ENCODE measurements around the gene C15orf61. TPM values are rescaled to one million over a fixed set of nuclear protein-coding genes. Genes with fewer than 3 reads are reported as not detected.
A peak's percentile ranks its signal among the peaks of the same experiment; 100 is the strongest.

The C15orf61 gene
- total and polyA plus RNA-seq, 3 experiments from 2014 or later: 5.1 to 10.5 (median 5.7) TPM

DNA sequence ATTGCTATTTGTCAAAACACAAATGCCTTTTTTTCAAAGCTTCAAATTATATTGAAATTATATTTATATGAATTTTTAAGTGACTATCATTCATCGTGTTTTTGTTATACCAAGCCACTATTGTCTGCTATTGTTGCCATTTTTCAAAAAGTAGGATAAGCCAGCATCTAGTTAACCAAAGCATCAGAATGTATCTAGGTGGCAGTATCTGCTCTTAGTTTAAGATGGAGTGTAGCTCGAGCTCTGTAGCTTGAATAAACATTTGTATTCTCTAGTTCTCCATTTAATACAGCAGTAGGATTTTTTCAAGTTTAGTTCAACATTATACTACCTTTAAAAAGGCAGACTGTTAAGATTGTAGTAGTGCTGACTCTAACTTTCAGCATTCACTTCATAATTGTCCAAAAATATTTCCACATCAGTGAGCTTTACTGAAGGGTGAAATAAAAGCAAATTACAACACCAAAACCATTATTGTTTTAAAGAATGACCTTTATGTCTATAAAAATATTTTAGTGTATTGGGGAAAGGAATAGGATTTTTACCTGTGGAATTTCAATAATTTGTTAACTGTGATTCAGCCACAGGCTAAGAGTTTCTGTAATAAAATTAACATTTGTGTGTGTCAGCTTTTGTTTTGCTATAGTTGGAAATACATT is 19.6 kb upstream of the C15orf61 start:
- Histone ChIP-seq H3K4me1 (ENCODE audit: insufficient read depth, low read length) (no peaks in the 10 kb centered on the region), H3K27ac (ENCODE audit: low read depth, low read length) (no peak overlapping the region), H3K4me3 (ENCODE audit: low read length) (no peak overlapping the region), H3K9me3 (ENCODE audit: low read length) (no peaks in the 10 kb centered on the region), H3K36me3 (ENCODE audit: insufficient read depth, low read length) (no peaks in the 10 kb centered on the region), H3K27me3 (ENCODE audit: insufficient read depth, low read length, poor library complexity, severe bottlenecking) (no peaks in the 10 kb centered on the region)
- H3K4me3 Mint-ChIP-seq: no peak overlapping the region
- no peak overlapping the region for H3K27ac Mint-ChIP-seq
- peaks cover 0 to 6% (median 4%) of the 10 kb centered on the region in 3 donors for H3K36me3 Mint-ChIP-seq
- CTCF ChIA-PET: interaction anchor here (0.8 to 0.9 kb wide), 2 partner anchors 44 to 335 kb away, joined by 3 to 4 read pairs; no protein-coding TSS in a partner anchor
- H3K4me1 Mint-ChIP-seq: peaks cover 0 to 1% (median 0%) of the 10 kb centered on the region in 3 donors
- no peak for DNase-seq
- H3K9me3 Mint-ChIP-seq: no peaks in the 10 kb centered on the region
- POLR2A ChIA-PET: no interaction called here
- no peaks in the 10 kb centered on the region for H3K27me3 Mint-ChIP-seq

GRCh38 chr15:67501836-67502461 is 19.0 kb upstream of the C15orf61 start:
- peaks cover 0 to 1% (median 0%) of the 10 kb centered on the region in 3 donors for H3K4me1 Mint-ChIP-seq
- H3K27me3 Mint-ChIP-seq: no peaks in the 10 kb centered on the region
- Histone ChIP-seq H3K4me3 (ENCODE audit: low read length) (no peak overlapping the region), H3K27ac (ENCODE audit: low read depth, low read length) (no peak overlapping the region), H3K9me3 (ENCODE audit: low read length) (no peaks in the 10 kb centered on the region), H3K4me1 (ENCODE audit: insufficient read depth, low read length) (no peaks in the 10 kb centered on the region), H3K27me3 (ENCODE audit: insufficient read depth, low read length, poor library complexity, severe bottlenecking) (no peaks in the 10 kb centered on the region), H3K36me3 (ENCODE audit: insufficient read depth, low read length) (no peaks in the 10 kb centered on the region)
- H3K27ac Mint-ChIP-seq: no peak overlapping the region
- DNase-seq: no peak
- peaks cover 0 to 6% (median 4%) of the 10 kb centered on the region in 3 donors for H3K36me3 Mint-ChIP-seq
- H3K9me3 Mint-ChIP-seq: no peaks in the 10 kb centered on the region
- ChIA-PET POLR2A (no interaction called here), CTCF (interaction anchor here (0.7 to 0.8 kb wide), 2 partner anchors 9 to 43 kb away, joined by 3 read pairs; no protein-coding TSS in a partner anchor)
- H3K4me3 Mint-ChIP-seq: no peak overlapping the region

DNA sequence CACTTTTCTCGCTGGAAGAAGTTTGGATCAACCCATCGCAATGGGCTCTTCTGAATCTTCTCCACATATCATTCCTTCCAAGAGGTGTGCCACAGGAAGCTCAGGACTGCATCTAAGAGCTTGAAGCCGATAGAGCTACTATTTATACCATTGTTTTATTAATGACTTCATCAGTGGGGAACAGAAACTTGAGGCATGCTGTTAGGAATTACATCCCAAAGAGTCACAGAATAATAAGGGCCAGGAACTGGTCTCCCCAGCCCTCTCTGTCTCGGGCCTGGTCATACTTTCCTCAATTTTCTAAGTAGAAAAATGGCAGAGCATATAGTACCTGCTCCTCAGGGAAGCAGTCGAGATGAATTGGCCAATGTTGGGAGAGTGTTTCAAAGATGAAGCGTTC is 16.9 kb upstream of the C15orf61 start:
- Mint-ChIP-seq H3K4me3 (no peak overlapping the region), H3K9me3 (no peaks in the 10 kb centered on the region)
- POLR2A ChIA-PET: no interaction called here

DNA sequence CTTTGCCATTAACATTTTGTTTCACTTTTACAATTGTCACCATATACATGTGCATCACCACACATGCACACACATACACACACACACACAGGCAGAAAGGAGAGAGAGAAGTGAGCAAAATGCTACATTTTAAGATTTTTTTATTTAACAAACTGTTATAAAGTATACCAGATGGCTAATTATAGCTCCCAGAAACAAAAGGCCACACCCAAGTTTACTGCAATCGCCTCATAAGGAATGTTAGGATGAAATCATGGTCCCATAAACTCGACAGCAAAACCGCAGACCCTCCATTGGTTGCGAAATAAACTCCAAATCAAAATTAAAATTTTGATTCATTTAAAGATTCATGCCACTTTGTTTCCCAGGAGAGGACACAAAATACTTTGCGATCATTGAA is 16.1 kb upstream of the C15orf61 start:
- no peaks in the 10 kb centered on the region for H3K27me3 Mint-ChIP-seq
- Histone ChIP-seq H3K4me3 (ENCODE audit: low read length) (no peak overlapping the region), H3K27ac (ENCODE audit: low read depth, low read length) (no peak overlapping the region), H3K36me3 (ENCODE audit: insufficient read depth, low read length) (no peaks in the 10 kb centered on the region), H3K27me3 (ENCODE audit: insufficient read depth, low read length, poor library complexity, severe bottlenecking) (no peaks in the 10 kb centered on the region), H3K9me3 (ENCODE audit: low read length) (no peaks in the 10 kb centered on the region), H3K4me1 (ENCODE audit: insufficient read depth, low read length) (no peaks in the 10 kb centered on the region)
- CTCF ChIA-PET: interaction anchor here (1.9 kb wide), 1 partner anchor 331 kb away, joined by 4 read pairs; no protein-coding TSS in a partner anchor
- no peak overlapping the region for H3K4me3 Mint-ChIP-seq
- H3K9me3 Mint-ChIP-seq: no peaks in the 10 kb centered on the region
- H3K36me3 Mint-ChIP-seq: peaks cover 0 to 10% (median 8%) of the 10 kb centered on the region in 3 donors
- POLR2A ChIA-PET: no interaction called here
- no peak for DNase-seq
- peaks cover 0 to 1% (median 0%) of the 10 kb centered on the region in 3 donors for H3K4me1 Mint-ChIP-seq
- peak overlapping the region in 1 of 8 donors; percentile 40 for H3K27ac Mint-ChIP-seq

More for the DNA sequence above, 16.9 kb upstream of the C15orf61 start:
- Histone ChIP-seq H3K36me3 (ENCODE audit: insufficient read depth, low read length) (no peaks in the 10 kb centered on the region), H3K27me3 (ENCODE audit: insufficient read depth, low read length, poor library complexity, severe bottlenecking) (no peaks in the 10 kb centered on the region), H3K27ac (ENCODE audit: low read depth, low read length) (no peak overlapping the region), H3K9me3 (ENCODE audit: low read length) (no peaks in the 10 kb centered on the region), H3K4me3 (ENCODE audit: low read length) (no peak overlapping the region), H3K4me1 (ENCODE audit: insufficient read depth, low read length) (no peaks in the 10 kb centered on the region)
- H3K27me3 Mint-ChIP-seq: no peaks in the 10 kb centered on the region
- CTCF ChIA-PET: interaction anchor here (1.0 to 1.9 kb wide), 2 partner anchors 8 to 332 kb away, joined by 3 to 4 read pairs; no protein-coding TSS in a partner anchor
- peaks cover 0 to 1% (median 0%) of the 10 kb centered on the region in 3 donors for H3K4me1 Mint-ChIP-seq
- no peak for DNase-seq
- H3K36me3 Mint-ChIP-seq: peaks cover 0 to 10% (median 7%) of the 10 kb centered on the region in 3 donors
- H3K27ac Mint-ChIP-seq: no peak overlapping the region

GRCh38 chr15:67505675-67506572 is 15.0 kb upstream of the C15orf61 start:
- no peaks in the 10 kb centered on the region for H3K36me3 ChIP-seq (ENCODE audit: insufficient read depth, low read length)
- no peaks in the 10 kb centered on the region for H3K27me3 ChIP-seq (ENCODE audit: insufficient read depth, low read length, poor library complexity, severe bottlenecking)
- no peak for DNase-seq
- no peaks in the 10 kb centered on the region for H3K27me3 Mint-ChIP-seq
- H3K4me1 Mint-ChIP-seq: peaks cover 0 to 1% (median 0%) of the 10 kb centered on the region in 3 donors
- H3K9me3 Mint-ChIP-seq: no peaks in the 10 kb centered on the region
- no peaks in the 10 kb centered on the region for H3K9me3 ChIP-seq (ENCODE audit: low read length)
- no peak overlapping the region for H3K27ac ChIP-seq (ENCODE audit: low read depth, low read length)
- no peaks in the 10 kb centered on the region for H3K4me1 ChIP-seq (ENCODE audit: insufficient read depth, low read length)
- H3K4me3 Mint-ChIP-seq: no peak overlapping the region
- ChIA-PET CTCF (no interaction called here), POLR2A (no interaction called here)
- no peak overlapping the region for H3K4me3 ChIP-seq (ENCODE audit: low read length)
- H3K27ac Mint-ChIP-seq: peak overlapping the region in 2 of 8 donors; percentile 5 to 68
- peaks cover 0 to 15% (median 9%) of the 10 kb centered on the region in 3 donors for H3K36me3 Mint-ChIP-seq

GRCh38 chr15:67506775-67507747 is 13.9 kb upstream of the C15orf61 start:
- Mint-ChIP-seq H3K9me3 (no peaks in the 10 kb centered on the region), H3K27me3 (no peaks in the 10 kb centered on the region), H3K4me3 (no peak overlapping the region), H3K27ac (no peak overlapping the region), H3K4me1 (peaks cover 0 to 1% (median 0%) of the 10 kb centered on the region in 3 donors), H3K36me3 (peaks cover 3 to 20% (median 14%) of the 10 kb centered on the region in 3 donors)
- H3K9me3 ChIP-seq (ENCODE audit: low read length): no peaks in the 10 kb centered on the region
- H3K36me3 ChIP-seq (ENCODE audit: insufficient read depth, low read length): no peaks in the 10 kb centered on the region
- ChIA-PET CTCF (interaction anchor here (0.7 to 1.3 kb wide), 2 partner anchors 9 to 211 kb away, joined by 3 read pairs; no protein-coding TSS in a partner anchor), POLR2A (no interaction called here)
- H3K4me3 ChIP-seq (ENCODE audit: low read length): no peak overlapping the region
- no peak overlapping the region for H3K27ac ChIP-seq (ENCODE audit: low read depth, low read length)
- no peak for DNase-seq
- H3K4me1 ChIP-seq (ENCODE audit: insufficient read depth, low read length): no peaks in the 10 kb centered on the region
- no peaks in the 10 kb centered on the region for H3K27me3 ChIP-seq (ENCODE audit: insufficient read depth, low read length, poor library complexity, severe bottlenecking)

GRCh38 chr15:67508407-67508806 is 12.5 kb upstream of the C15orf61 start:
- Histone ChIP-seq H3K4me3 (ENCODE audit: low read length) (no peak overlapping the region), H3K27ac (ENCODE audit: low read depth, low read length) (no peak overlapping the region), H3K9me3 (ENCODE audit: low read length) (no peaks in the 10 kb centered on the region), H3K36me3 (ENCODE audit: insufficient read depth, low read length) (no peaks in the 10 kb centered on the region), H3K27me3 (ENCODE audit: insufficient read depth, low read length, poor library complexity, severe bottlenecking) (no peaks in the 10 kb centered on the region), H3K4me1 (ENCODE audit: insufficient read depth, low read length) (no peaks in the 10 kb centered on the region)
- H3K27ac Mint-ChIP-seq: no peak overlapping the region
- no peak for DNase-seq
- H3K27me3 Mint-ChIP-seq: no peaks in the 10 kb centered on the region
- ChIA-PET POLR2A (no interaction called here), CTCF (no interaction called here)
- H3K4me3 Mint-ChIP-seq: no peak overlapping the region
- H3K9me3 Mint-ChIP-seq: no peaks in the 10 kb centered on the region
- peaks cover 0 to 1% (median 0%) of the 10 kb centered on the region in 3 donors for H3K4me1 Mint-ChIP-seq
- peaks cover 3 to 33% (median 17%) of the 10 kb centered on the region in 3 donors for H3K36me3 Mint-ChIP-seq
